Measurements from ENCODE around the gene AKAP8L.
"Not testable (repeated sequence)": the region's sequence is repeated elsewhere in the genome, so short reads cannot be mapped to it uniquely, and the experiment has no call there.

The AKAP8L gene

DNA sequence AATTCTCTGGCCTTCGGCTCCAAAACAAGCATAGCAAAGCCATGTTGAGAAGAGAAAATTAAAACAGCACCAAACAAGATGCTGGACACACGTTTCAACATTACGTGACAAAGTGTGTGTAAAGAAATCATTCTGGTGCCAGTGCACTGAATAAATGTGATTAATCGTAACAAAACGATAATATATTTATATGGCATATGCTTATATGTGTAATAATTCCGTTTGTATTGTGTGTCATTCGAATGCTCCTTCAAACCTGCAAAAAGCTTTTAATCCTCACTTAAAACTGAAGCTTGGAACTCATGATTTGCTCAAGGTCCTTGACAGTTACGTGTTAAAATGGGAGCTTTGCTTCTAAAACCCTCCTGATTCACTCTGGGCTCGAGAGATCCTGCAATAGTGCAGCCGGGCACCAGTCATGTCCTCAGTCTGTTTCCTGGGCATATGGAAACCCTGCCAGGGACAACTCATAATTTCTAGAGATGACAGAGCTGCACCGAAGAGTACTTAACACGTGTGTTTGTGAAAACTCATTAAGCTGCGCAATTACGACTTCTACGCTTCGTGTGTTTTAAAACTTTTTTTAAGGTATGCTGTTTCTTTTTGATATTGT, 731 bp upstream of the AKAP8L start:
- H3K36me3 ChIP-seq (ENCODE audit: control insufficient read depth, insufficient read depth, low read length): peaks cover 19% of the 10 kb centered on the region
- no peak for DNase-seq (ENCODE audit: extremely low read depth, insufficient read length)

DNA sequence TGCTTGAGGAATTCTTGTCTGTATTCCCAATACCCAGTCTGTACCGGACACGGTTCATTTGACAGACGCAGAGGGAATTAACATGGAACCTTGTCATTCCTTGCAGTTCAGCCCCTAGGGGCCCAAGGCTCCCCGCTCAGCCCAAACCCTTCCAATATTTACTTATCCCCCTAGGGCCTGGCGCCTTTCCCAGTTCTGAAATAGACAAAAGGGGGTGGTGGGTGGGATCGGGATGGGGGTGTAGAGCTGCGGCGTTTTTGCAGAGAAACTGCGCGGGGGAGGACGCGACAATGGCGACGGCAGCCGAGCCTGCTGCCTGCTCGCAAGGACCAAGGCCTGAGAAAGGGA, 583 bp downstream of the AKAP8L start:
- Histone ChIP-seq H3K4me3 (replicated peaks; ENCODE audit: low read depth, low read length) (peak overlapping the region; percentile 93), H3K36me3 (ENCODE audit: control insufficient read depth, insufficient read depth, low read length) (peaks cover 8% of the 10 kb centered on the region), H3K27me3 (replicated peaks; ENCODE audit: control insufficient read depth, insufficient read depth, low read length) (no peaks in the 10 kb centered on the region)
- TF ChIP-seq, protein P1, sequence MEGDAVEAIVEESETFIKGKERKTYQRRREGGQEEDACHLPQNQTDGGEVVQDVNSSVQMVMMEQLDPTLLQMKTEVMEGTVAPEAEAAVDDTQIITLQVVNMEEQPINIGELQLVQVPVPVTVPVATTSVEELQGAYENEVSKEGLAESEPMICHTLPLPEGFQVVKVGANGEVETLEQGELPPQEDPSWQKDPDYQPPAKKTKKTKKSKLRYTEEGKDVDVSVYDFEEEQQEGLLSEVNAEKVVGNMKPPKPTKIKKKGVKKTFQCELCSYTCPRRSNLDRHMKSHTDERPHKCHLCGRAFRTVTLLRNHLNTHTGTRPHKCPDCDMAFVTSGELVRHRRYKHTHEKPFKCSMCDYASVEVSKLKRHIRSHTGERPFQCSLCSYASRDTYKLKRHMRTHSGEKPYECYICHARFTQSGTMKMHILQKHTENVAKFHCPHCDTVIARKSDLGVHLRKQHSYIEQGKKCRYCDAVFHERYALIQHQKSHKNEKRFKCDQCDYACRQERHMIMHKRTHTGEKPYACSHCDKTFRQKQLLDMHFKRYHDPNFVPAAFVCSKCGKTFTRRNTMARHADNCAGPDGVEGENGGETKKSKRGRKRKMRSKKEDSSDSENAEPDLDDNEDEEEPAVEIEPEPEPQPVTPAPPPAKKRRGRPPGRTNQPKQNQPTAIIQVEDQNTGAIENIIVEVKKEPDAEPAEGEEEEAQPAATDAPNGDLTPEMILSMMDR (IDR thresholded peaks at IDR 0.05; ENCODE audit: insufficient read depth, low read length, poor library complexity, severe bottlenecking): no peak
- no peak for DNase-seq (ENCODE audit: extremely low read depth, insufficient read length)

More for the DNA sequence above, 731 bp upstream of the AKAP8L start:
- TF ChIP-seq, protein P1 (IDR thresholded peaks at IDR 0.05; ENCODE audit: insufficient read depth, low read length, poor library complexity, severe bottlenecking): no peak
- peak overlapping the region; percentile 34 for H3K4me3 ChIP-seq (replicated peaks; ENCODE audit: low read depth, low read length)
- H3K27me3 ChIP-seq (replicated peaks; ENCODE audit: control insufficient read depth, insufficient read depth, low read length): no peaks in the 10 kb centered on the region

DNA sequence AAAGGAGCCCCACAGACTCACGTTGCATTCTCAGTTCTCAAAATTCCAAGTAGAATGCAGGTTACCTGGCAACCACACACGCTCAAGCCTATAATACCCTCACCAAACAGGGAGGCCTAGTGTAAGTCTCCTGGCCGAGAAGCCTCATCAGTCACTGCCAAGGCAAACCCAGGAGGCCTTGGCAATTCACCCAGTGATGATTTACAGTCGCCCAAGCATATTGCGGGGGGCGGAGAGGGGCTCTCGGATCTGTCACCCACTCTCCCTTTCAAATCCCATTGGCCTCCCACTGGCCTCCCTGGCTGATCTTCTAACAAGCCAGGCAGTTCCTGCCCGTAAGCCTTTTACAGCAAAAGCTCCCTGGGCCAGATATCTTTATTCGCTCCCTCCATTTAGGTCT, 1.1 kb downstream of the AKAP8L start:
- H3K4me3 ChIP-seq (replicated peaks; ENCODE audit: low read depth, low read length): peak overlapping the region; percentile 93
- H3K36me3 ChIP-seq (ENCODE audit: control insufficient read depth, insufficient read depth, low read length): peaks cover 6% of the 10 kb centered on the region
- H3K27me3 ChIP-seq (replicated peaks; ENCODE audit: control insufficient read depth, insufficient read depth, low read length): no peaks in the 10 kb centered on the region
- DNase-seq (ENCODE audit: extremely low read depth, insufficient read length): no peak
- TF ChIP-seq, protein P1 (IDR thresholded peaks at IDR 0.05; ENCODE audit: insufficient read depth, low read length, poor library complexity, severe bottlenecking): no peak

DNA sequence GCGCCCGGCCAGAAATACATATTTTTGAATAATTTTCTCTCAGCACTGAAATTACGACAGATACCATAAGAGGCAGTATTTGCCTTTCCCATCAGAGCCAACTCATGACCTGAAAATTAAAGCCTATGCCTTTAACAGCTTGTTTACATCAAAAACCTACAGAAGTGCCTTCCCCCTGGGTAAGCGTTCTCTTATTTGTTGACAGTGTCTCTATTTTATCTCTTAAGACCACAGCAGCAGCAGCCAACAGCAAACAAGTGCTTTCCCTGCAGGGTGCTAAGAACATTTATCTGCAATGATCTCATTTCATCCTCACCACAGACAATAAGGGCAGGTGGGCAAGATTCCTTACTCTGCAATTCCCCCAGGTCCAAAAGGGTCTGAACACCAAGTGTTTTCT, 6.0 kb downstream of the AKAP8L start:
- Histone ChIP-seq H3K36me3 (ENCODE audit: control insufficient read depth, insufficient read depth, low read length) (peaks cover 11% of the 10 kb centered on the region), H3K4me3 (replicated peaks; ENCODE audit: low read depth, low read length) (no peak overlapping the region), H3K27me3 (replicated peaks; ENCODE audit: control insufficient read depth, insufficient read depth, low read length) (no peaks in the 10 kb centered on the region)
- DNase-seq (ENCODE audit: extremely low read depth, insufficient read length): no peak
- TF ChIP-seq, protein P1 (IDR thresholded peaks at IDR 0.05; ENCODE audit: insufficient read depth, low read length, poor library complexity, severe bottlenecking): no peak

DNA sequence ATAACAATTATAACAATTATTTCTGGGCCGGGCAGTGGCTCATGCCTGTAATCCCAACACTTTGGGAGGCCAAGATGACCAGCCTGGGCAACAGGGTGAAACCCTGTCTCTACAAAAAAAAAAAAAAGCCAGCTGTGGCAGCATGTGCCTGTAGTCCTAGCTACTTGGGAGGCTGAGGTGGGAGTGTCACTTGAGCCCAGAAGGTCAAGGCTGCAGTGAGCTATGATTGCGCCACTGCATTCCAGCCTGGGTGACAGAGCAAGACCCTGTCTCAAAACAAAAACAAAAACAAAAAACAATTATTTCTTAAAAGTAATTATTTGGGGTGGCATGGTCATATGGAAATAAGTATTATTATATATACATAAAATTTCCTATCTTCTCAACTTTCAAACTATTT, 7.4 kb downstream of the AKAP8L start:
- peaks cover 11% of the 10 kb centered on the region for H3K36me3 ChIP-seq (ENCODE audit: control insufficient read depth, insufficient read depth, low read length)
- H3K4me3 ChIP-seq (replicated peaks; ENCODE audit: low read depth, low read length); DNase-seq (ENCODE audit: extremely low read depth, insufficient read length); H3K27me3 ChIP-seq (replicated peaks; ENCODE audit: control insufficient read depth, insufficient read depth, low read length): not testable (repeated sequence)

DNA sequence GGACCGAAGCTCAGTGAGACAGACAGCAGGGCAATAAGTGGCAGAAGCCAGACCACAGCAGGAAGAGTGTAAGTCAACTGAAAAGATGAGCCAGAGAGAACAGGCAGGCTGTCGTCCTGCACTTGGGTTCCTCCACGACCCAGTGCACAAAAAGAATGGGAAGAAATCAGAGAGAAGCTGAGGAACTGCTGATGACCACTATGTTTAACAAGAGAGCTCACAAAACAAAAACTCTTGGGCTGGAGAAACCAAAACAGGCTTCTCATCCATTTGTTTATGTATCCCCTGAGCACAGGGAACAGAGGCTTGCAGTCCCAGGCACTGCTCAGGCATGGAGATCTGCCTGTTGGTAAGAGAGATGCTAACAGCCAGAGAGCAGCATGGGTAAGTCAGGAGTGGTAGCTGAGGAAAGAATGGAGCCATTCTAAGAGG, 14.0 kb downstream of the AKAP8L start:
- TF ChIP-seq, protein P1 (IDR thresholded peaks at IDR 0.05; ENCODE audit: insufficient read depth, low read length, poor library complexity, severe bottlenecking): no peak
- DNase-seq (ENCODE audit: extremely low read depth, insufficient read length): no peak
- Histone ChIP-seq H3K36me3 (ENCODE audit: control insufficient read depth, insufficient read depth, low read length) (peaks cover 36% of the 10 kb centered on the region), H3K4me3 (replicated peaks; ENCODE audit: low read depth, low read length) (no peak overlapping the region), H3K27me3 (replicated peaks; ENCODE audit: control insufficient read depth, insufficient read depth, low read length) (no peaks in the 10 kb centered on the region)

Data from GM06990 (cell line).